ENCODE results near the gene KIF4A. TPM values are rescaled to one million over a fixed set of nuclear protein-coding genes. Genes with fewer than 3 reads are reported as not detected.

Gene KIF4A
- total and polyA plus RNA-seq, 2 of the 13 experiments (the other 11 are each of a cell fraction or from before 2014, with no cell fraction given), result 9.4 to 28.2 TPM

DNA sequence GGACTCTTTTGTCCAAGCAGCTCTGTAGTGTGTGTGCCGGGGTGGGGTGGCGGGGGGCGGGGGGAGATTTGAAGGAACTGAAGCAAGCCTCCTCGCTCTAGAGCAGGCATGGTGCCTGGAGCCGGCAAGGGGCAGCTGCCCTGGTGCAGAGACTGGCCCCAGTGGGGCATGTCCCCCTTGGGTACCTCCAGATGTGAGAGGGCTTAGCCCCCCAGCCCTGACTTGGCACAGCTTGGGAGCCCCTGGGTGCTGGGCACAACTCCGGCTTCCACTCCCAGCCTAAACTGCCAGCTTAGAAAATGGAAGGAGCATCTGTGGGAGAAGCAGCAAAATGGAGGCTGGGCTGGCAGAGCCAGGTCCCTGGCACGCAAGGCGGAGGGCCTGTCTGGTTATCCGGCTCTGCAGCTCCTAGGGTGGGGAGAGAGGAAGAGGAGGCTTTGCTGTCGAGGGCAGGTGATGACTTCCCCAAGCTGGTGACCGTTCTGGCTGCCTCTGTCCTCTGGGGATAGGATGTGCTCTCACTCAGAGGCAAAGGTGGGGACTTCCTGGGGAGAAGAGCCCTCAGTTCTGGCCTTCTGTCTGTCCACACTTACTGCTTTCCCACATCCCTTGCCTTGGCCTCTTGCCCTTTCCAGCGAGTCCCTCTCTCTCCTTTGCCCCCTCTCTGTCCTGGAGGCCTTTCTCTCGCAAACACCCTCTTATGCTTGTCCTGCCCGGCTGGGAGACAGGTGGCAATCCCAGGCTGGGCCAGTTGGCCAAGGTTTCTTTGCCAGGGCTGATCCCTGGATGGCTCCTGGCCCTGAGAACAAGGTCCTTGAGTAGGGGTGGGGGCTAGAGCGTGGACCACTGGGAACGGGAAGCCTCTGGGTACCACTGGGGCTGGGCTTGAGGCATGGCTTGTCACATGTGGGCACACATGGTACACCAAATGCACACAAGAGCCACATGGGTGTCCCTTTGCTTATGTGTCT lies 156.8 kb downstream of the KIF4A start (continued):
- TF ChIP-seq, protein P1, sequence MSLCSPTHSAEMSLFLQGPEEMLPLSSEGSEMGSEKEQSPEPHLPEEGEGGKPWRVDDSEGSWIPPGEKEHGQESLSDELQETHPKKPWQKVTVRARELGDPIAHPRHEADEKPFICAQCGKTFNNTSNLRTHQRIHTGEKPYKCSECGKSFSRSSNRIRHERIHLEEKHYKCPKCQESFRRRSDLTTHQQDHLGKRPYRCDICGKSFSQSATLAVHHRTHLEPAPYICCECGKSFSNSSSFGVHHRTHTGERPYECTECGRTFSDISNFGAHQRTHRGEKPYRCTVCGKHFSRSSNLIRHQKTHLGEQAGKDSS (CRISPR knock-in tag; IDR thresholded peaks at IDR 0.05; ENCODE audit: borderline replicate concordance, low read depth), result no peak
- TF ChIP-seq TAF15 (IDR thresholded peaks at IDR 0.05; ENCODE audit: low read depth, low read length, poor library complexity, severe bottlenecking) (no peak), AGO2 (optimal IDR thresholded peaks at IDR 0.05; ENCODE audit: low read depth, low read length) (no peak), PAX8 (CRISPR knock-in tag; IDR thresholded peaks at IDR 0.05; ENCODE audit: borderline replicate concordance) (no peak)
- TF ChIP-seq, protein P2, sequence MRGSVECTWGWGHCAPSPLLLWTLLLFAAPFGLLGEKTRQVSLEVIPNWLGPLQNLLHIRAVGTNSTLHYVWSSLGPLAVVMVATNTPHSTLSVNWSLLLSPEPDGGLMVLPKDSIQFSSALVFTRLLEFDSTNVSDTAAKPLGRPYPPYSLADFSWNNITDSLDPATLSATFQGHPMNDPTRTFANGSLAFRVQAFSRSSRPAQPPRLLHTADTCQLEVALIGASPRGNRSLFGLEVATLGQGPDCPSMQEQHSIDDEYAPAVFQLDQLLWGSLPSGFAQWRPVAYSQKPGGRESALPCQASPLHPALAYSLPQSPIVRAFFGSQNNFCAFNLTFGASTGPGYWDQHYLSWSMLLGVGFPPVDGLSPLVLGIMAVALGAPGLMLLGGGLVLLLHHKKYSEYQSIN (CRISPR knock-in tag; IDR thresholded peaks at IDR 0.05; ENCODE audit: borderline replicate concordance), result no peak
- TF ChIP-seq, protein P3, sequence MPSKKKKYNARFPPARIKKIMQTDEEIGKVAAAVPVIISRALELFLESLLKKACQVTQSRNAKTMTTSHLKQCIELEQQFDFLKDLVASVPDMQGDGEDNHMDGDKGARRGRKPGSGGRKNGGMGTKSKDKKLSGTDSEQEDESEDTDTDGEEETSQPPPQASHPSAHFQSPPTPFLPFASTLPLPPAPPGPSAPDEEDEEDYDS (CRISPR knock-in tag; IDR thresholded peaks at IDR 0.05), result no peak
- TF ChIP-seq, protein P4, sequence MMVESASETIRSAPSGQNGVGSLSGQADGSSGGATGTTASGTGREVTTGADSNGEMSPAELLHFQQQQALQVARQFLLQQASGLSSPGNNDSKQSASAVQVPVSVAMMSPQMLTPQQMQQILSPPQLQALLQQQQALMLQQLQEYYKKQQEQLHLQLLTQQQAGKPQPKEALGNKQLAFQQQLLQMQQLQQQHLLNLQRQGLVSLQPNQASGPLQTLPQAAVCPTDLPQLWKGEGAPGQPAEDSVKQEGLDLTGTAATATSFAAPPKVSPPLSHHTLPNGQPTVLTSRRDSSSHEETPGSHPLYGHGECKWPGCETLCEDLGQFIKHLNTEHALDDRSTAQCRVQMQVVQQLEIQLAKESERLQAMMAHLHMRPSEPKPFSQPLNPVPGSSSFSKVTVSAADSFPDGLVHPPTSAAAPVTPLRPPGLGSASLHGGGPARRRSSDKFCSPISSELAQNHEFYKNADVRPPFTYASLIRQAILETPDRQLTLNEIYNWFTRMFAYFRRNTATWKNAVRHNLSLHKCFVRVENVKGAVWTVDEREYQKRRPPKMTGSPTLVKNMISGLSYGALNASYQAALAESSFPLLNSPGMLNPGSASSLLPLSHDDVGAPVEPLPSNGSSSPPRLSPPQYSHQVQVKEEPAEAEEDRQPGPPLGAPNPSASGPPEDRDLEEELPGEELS (CRISPR knock-in tag; IDR thresholded peaks at IDR 0.05), result no peak

Measured in HepG2 (cell line).